HG02623 (cell line): ENCODE results near the gene XAB2.
"Not testable (repeated sequence)": the region's sequence is repeated elsewhere in the genome, so short reads cannot be mapped to it uniquely, and the experiment has no call there.

Experiments
- ATAC-seq: cut with Tn5 transposase; IDR thresholded peaks from one replicate; pipeline ENCODE4 v1.9.1; 2021; ENCODE audit warnings: moderate library complexity; ENCODE audit not compliant: unreplicated experiment

Gene XAB2

DNA sequence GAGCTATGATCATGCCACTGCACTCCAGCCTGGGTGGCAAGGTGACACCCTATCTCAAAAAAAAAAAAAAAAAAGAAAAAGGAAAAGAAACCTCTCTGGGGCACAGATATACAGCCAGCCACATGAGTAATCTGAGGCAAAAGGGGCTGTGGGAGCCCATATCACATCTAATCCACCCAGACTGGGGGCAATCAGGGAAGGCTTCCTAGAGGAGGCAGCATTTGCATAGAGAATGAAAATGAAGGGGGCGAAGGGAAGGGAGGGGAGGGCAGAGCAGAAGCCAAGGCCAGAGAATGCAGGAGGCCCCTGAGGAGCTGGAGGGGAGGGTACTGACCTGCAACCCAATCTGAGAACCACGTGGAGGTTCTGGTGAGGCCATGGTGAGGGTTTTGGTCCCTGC lies 20.8 kb upstream of the XAB2 start:
- ATAC-seq, result no peak

DNA sequence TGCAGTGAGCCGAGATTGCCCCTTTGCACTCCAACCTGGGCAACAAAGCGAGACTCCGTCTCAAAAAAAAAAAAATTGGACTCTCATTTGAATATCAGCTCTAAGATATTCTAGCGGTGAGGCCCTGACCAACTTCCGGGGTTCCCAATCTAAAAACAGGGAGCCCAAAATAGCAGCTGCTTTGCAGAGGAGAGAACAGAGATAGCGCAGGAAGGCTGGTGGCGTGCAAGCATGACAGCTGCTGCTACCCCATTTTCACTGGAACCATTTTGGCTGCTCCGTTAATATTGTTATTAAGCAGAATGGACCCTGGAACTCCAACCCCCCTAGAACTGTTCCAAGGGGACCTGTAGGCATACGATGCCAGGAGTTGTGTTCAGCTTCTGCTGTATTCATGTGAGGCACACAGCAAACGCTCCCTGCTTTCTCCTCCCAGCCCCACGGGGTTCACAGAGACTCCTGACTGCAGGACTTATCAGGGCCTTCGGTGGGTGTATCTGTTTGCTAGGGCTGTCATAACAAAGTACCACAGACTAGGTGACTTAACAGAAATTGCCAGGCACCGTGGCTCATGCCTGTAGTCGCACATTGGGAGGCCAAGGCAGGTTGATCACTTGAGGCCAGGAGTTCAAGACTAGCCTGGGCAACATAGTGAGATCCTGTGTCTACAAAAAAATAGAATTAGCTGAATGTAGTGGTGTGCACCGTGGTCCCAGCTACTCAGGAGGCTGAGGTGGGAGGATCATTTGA lies 19.1 kb upstream of the XAB2 start:
- ATAC-seq, result no peak

GRCh38 chr19:7647156-7647555 lies 17.8 kb upstream of the XAB2 start:
- ATAC-seq, result no peak

- no peak for ATAC-seq
Measured at GRCh38 chr19:7646426-7646700, 17.0 kb upstream of the XAB2 start.

DNA sequence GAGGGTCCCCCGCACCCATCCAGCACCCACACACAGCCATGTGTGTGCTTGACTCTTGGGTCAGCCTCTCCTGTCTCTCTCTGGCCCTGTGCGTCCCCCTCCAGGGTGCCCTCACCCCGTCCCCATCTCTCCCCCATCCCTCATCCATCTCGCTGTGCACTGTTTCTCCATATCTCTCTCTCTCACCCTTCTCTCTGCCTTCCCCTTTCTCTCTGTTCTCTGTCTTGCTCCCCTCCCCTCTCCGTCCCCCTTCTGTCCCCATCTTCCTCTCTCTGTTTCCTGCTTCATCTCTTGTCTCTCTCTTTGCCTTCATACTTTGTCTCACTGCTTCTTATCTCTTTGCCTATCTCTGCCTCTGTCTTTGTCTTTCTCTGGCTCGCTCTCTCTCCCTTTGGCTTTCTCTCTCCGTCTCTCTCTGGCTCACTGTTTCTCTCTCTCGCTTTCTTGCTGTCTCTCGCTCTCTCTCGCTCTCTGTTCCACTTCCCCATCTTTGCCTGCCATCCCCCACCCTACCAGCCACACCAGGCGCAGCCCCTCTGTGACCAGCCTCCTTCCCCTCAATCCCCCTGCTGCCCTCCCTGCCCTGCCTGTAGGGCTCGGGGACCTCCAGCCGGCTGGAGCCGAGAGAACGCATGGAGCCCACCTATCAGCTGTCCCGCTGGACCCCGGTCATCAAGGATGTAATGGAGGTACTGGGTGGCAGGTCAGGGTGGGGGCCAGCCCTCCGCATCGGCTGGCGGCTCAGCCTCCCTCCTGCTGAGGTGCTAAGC lies 16.5 kb upstream of the XAB2 start:
- ATAC-seq, result no peak

GRCh38 chr19:7645163-7645562 lies 15.8 kb upstream of the XAB2 start:
- no peak for ATAC-seq

- ATAC-seq, result no peak
Measured at GRCh38 chr19:7644550-7644877, 15.2 kb upstream of the XAB2 start.

DNA sequence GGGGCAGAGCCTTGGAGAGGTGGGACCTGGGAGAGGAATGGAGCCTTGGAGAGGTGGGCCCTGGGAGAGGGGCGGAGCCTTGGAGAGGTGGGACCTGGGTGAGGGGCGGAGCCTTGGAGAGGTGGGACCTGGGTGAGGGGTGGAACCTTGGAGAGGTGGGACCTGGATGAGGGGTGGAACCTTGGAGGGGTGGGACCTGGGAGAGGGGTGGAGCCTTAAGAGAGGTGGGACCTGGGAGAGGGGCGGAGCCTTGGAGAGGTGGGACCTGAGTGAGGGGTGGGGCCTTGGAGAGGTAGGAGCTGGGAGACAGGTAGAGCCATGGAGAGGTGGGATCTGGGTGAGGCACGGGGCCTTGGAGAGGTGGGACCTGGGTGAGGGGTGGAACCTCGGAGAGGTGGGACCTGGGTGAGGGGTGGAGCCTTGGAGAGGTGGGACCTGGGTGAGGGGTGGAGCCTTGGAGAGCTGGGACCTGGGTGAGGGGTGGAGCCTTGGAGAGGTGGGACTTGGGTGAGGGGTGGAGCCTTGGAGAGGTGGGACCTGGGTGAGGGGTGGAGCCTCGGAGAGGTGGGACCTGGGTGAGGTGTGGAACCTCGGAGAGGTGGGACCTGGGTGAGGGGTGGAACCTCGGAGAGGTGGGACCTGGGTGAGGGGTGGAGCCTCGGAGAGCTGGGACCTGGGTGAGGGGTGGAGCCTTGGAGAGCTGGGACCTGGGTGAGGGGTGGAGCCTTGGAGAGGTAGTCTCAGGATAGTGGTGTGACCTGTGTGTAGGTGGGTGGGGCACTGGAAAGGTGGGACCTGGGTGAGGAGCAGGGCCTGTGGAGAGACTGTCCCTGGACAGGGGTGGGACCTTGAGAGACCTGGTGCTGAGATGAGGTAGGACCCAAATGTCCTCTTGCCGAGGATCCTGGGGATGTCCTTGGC lies 14.5 kb upstream of the XAB2 start:
- not testable (repeated sequence) for ATAC-seq

DNA sequence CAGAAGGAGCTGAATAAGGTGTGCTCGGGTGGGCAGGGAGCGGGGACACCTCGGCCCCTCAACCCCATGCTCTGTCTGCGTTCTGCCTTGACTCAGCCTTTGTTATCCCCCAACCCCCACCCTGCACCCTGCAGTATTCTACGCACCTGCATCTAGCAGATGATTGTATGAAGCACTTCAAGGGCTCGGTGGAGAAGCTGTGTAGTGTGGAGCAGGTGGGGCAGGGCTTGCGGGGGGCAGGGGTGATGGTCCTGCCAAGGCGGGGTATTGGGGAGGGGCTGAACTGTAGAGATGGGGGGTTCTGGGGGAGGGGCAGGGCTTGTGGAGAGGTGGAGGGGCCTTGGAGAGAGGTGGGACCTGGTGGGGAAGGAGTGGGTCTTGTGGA lies 13.7 kb upstream of the XAB2 start:
- ATAC-seq, result no peak

- no peak for ATAC-seq
Measured at GRCh38 chr19:7642295-7643030, 13.1 kb upstream of the XAB2 start.

GRCh38 chr19:7641290-7642276 lies 12.2 kb upstream of the XAB2 start:
- no peak for ATAC-seq

GRCh38 chr19:7640803-7641202 lies 11.5 kb upstream of the XAB2 start:
- no peak for ATAC-seq

DNA sequence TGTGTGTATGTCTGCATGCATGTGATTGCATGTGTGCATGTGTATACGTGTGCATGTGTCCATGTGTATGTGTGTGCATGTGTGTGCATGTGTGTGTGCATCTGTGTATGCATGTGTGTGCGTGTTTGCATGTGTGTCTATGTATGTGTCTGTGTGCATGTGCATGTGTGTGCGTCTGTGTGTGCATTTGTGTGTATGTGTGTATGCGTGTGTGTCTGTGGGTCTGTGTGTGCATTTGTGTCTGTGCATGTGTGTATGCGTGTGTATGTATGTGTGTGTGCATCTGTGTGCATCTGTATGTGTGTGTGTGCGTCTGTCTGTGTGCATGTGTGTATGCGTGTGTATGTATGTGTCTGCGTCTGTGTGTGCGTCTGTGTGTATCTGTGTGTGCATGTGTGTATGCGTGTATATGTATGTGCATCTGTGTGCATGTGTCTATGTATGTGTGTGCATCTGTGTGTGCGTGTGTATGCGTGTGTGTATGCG lies 10.6 kb upstream of the XAB2 start:
- no peak for ATAC-seq

DNA sequence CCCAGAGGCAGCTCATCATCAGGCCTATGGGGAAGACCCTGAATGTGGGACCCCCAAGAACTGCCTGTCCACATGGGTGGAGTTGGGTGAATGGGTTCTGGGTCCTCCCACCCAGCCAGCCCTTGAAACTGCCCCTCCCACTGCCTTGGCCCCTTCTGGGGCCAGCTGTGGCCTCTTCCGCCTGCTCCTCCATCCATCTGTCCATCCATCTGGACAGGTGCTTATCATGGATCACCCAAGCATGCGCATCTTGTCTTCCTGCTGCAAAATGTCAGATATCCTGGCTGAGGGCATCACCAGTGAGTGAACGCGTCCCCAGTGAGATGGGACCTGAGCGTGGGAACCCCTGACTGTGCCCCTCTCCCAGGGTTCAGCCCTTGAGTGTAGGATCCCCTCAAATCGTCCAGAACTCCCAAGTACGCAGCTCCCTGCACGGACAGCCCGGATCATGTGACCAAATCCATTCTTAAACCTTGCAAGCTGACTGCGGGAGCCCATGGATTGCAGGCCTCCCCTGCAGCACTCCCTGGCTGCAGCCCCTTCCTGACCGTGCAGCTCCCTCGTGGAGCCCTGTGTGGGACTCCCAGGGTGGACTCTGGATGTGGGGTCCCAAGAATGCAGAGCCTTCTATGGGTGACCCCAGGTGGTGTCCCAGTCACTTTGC lies 9.6 kb upstream of the XAB2 start:
- ATAC-seq, result no peak

- ATAC-seq, result no peak
Measured at GRCh38 chr19:7637374-7638256, 8.3 kb upstream of the XAB2 start.

DNA sequence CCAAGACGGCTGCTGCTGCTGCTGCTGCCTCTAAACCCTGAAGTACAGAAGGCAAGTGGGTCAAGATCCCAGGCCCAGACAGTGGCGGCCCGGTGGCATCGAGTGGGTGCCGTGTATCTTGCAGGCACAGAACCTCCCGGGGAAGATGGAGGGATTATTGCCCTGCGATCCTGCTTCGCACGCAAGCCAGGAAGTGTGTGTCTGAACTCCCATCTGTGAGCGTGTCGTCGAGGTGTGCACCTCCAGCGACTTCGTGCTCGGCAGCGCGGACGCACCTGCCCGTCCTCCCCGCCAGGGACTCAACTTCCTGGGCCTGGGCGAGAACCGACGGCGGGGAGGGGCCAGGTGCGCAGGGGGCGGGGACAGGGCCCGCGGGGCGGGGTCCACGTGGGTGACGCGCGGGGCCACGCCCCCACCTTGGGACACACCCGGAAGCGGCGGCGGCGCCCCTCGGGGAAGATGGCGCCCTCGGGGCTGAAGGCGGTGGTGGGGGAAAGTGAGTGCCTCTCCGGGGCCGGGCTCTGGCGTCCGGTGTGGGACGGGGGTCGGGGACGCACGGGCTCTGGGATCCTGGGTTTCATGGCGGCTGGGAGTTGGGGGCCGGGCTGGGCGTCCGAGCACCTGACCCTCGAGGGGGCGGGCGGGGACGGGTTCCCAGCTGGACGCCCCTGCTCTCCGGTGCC lies 7.5 kb upstream of the XAB2 start, which contains the start of gene STXBP2:
TSS of gene STXBP2 (plus strand) at position 420 of the 683 bp plus-strand sequence. CDS start at position 460, 40 bp downstream.
- ATAC-seq, result peak; percentile 66

DNA sequence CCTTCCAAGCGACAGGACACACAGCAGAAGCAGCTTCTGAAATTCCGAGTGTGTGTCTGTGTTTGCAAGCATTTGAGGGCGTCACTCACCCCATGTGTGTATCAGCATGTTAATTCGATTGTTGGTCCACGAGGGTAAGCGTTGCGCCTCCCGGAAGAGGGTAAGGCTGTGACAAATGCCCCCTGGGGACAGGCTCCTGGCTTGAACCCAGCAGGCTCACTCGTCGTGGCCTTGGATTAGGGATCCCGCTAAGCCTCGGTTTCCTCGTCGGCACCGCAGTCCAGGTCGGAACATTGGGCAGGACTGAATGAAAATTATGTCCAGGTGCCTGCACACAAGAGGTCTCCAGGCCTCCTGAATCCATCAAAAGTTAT lies 7.0 kb upstream of the XAB2 start:
- ATAC-seq, result no peak

DNA sequence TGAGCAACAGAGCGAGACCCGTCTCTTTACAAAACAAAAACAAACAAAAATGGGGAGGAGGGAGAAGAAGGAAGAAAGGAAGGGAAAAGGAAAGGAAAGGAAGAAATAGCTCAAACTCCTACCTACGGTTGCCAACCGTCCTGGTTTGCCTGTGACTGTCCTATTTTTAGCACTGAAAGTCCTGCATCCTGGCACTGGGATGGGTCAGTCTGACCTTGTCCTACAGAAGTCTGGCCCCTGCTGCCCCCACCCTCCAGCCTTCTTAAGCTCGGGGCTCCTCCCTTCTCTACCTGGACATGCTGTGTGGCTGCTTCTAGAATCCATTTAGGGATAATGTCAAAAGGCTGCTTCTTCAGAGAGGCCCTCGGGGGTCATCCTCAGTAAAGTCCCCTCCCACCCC lies 6.3 kb upstream of the XAB2 start:
- ATAC-seq, result no peak
